NB4 (cell line): ENCODE measurements around the gene BRD7.

ENCODE experiments used
- CTCF ChIP-seq: IDR thresholded peaks from one replicate; pipeline ENCODE4 v1.5.1; 2012; ENCODE audit warnings: low read depth, low read length
- MYC ChIP-seq: IDR thresholded peaks from 2 replicates; pipeline ENCODE4 v1.6.1; 2011; ENCODE audit warnings: low read depth, low read length
- POLR2A ChIP-seq: IDR thresholded peaks from 2 replicates; pipeline ENCODE4 v1.6.1; 2011; ENCODE audit warnings: mild to moderate bottlenecking; ENCODE audit not compliant: insufficient read length; ENCODE audit errors: extremely low read depth

- TF ChIP-seq CTCF (no peak), POLR2A (no peak), MYC (no peak)
Observed at GRCh38 chr16:50389900-50390299, 21.1 kb upstream of the BRD7 start.
